Pancreas (tissue), 10 donors: ENCODE measurements around the gene MAPKAP1. TPM values are rescaled to one million over a fixed set of nuclear protein-coding genes. Genes with fewer than 3 reads are reported as not detected.

Experiments used
- ATAC-seq, 4 donors: fragments of 200-7000 bp; cut with Tn5 transposase; one replicate each; pipeline versions ENCODE4 v1.8.0 to v1.9.1; 2020; ENCODE audit warnings: mild to moderate bottlenecking in 4 of 4, moderate library complexity in 4 of 4
- DNase-seq, 6 donors: peaks; one replicate each; pipeline ENCODE4 v3.0.0-alpha.2; 2020
- FAIRE-seq: peaks from 2 replicates; lab custom pipeline; 2012; peaks lifted over from hg19 to GRCh38; lab: Jason Lieb, UNC
- H3K27ac ChIP-seq, 4 donors: fragments of 200-600 bp; sonication (generic); 1 replicate in 3 of 4; 2 replicates in 1 of 4; pipeline versions ENCODE4 v1.5.0 to v1.8.0; 2020
- H3K27me3 ChIP-seq, 4 donors: fragments of 200-600 bp; one replicate each; pipeline ENCODE4 v1.8.0; 2021
- H3K36me3 ChIP-seq, 3 donors: fragments of 200-600 bp; sonication (generic) in 1 of 3; one replicate each; pipeline versions ENCODE4 v1.5.0 to v1.8.0; 2020 to 2021
- H3K4me1 ChIP-seq, 3 donors: fragments of 200-600 bp; one replicate each; pipeline ENCODE4 v1.8.0; 2021
- H3K4me3 ChIP-seq, 4 donors: fragments of 200-600 bp; sonication (generic) in 2 of 4; one replicate each; pipeline versions ENCODE4 v1.5.0 to v1.8.0; 2020 to 2021
- H3K9me3 ChIP-seq, 4 donors: fragments of 200-600 bp; one replicate each; pipeline ENCODE4 v1.8.0; 2021
- CTCF ChIP-seq, 4 donors: fragments of 200-600 bp; sonication (generic) in 3 of 4; IDR thresholded peaks; one replicate each; pipeline versions ENCODE4 v1.5.0 to v1.8.0; 2021; ENCODE audit warnings: antibody characterized with exemption in 4 of 4
- WGBS, 2 donors: extraction: QIAGEN DNeasy Blood & Tissue Kit; methylation state at CpG; one replicate each; pipeline ENCODE4 v1.1.7; 2013; 5-methylcytosine and 5-hydroxymethylcytosine counted together
- intact Hi-C, 3 donors: fragments of 100-400 bp; cut with DNase I; formaldehyde crosslinking; loops; one replicate each; pipeline versions ENCODE4 v1.11.1 to v1.14.2; 2022
- polyA plus RNA-seq, 2 donors: library from polyadenylated mRNA; stranded (reverse); fragments of 200-250 nt; gene quantifications; one replicate each; pipeline ENCODE4 v1.2.3, GENCODE V29; 2013
- total RNA-seq, 6 donors: library from RNA; stranded (reverse); fragmentation: NEBNext Ultra II Directional in 4 of 6; extraction: Animal tissue kit (Norgen Biotek cat#: 25700) in 4 of 6; gene quantifications; one replicate each; pipeline versions ENCODE4 v1.2.1 to v1.2.4, GENCODE V29; 2021 to 2023
- donor health status: healthy with polysubstance abuse.
- donor health status: DM: no; HTN: no; CAD: no; lungs with moderate emphysema.
- donor health status: DM: no; HTN: no; CAD: no.
- donor health status: control.
- donor health status: control.
- donor health status: Bipolar disorder and iron deficiency.
- donor health status: DM: yes; HTN: yes; CAD: no.
- donor health status: DM: no; HTN: no; CAD: no.
- donor health status: DM: no; HTN: no; CAD: no.
- donor health status: DM: yes; HTN: yes; CAD: no.

Gene MAPKAP1
- total and polyA plus RNA-seq, 8 donors: 18.7 to 42.0 (median 30.4) TPM

- no peaks in the 10 kb centered on the region for H3K36me3 ChIP-seq
- DNase-seq (no peak), FAIRE-seq (no peak), ATAC-seq (no peak)
- H3K9me3 ChIP-seq: no peaks in the 10 kb centered on the region
- no peaks in the 10 kb centered on the region for H3K4me1 ChIP-seq
- intact Hi-C loops: no loop called here
- no peak for TF ChIP-seq CTCF (IDR thresholded peaks at IDR 0.05)
- no peaks in the 10 kb centered on the region for H3K27me3 ChIP-seq
- H3K4me3 ChIP-seq: no peak overlapping the region
- no peak overlapping the region for H3K27ac ChIP-seq
- 66 to 75% methylated on average over 5 of the region's 5 CpGs for WGBS, 2 donors
Measured at GRCh38 chr9:125743682-125744428, 36.8 kb upstream of the MAPKAP1 start.

- H3K27ac ChIP-seq: no peak overlapping the region
- no peaks in the 10 kb centered on the region for H3K9me3 ChIP-seq
- H3K27me3 ChIP-seq: no peaks in the 10 kb centered on the region
- H3K4me3 ChIP-seq: no peak overlapping the region
- ATAC-seq: no peak
- no peak for TF ChIP-seq CTCF (IDR thresholded peaks at IDR 0.05)
- 68 to 72% methylated on average over 3 of the region's 3 CpGs for WGBS, 2 donors
- no peaks in the 10 kb centered on the region for H3K36me3 ChIP-seq
- no peak for FAIRE-seq
- DNase-seq: no peak
- intact Hi-C loops: no loop called here
- no peaks in the 10 kb centered on the region for H3K4me1 ChIP-seq
Measured at GRCh38 chr9:125742657-125743056, 35.6 kb upstream of the MAPKAP1 start.

GRCh38 chr9:125739436-125739835, 32.4 kb upstream of the MAPKAP1 start:
- Histone ChIP-seq H3K36me3 (no peaks in the 10 kb centered on the region), H3K9me3 (no peaks in the 10 kb centered on the region), H3K27ac (no peak overlapping the region), H3K4me1 (no peaks in the 10 kb centered on the region), H3K4me3 (no peak overlapping the region), H3K27me3 (no peaks in the 10 kb centered on the region)
- intact Hi-C loops: no loop called here
- DNase-seq: no peak
- 70 to 71% methylated on average over 3 of the region's 3 CpGs for WGBS, 2 donors
- no peak for TF ChIP-seq CTCF (IDR thresholded peaks at IDR 0.05)
- no peak for FAIRE-seq
- no peak for ATAC-seq

- H3K27ac ChIP-seq: no peak overlapping the region
- ATAC-seq (no peak), DNase-seq (no peak), FAIRE-seq (no peak)
- H3K4me3 ChIP-seq: no peak overlapping the region
- intact Hi-C loops: no loop called here
- no peaks in the 10 kb centered on the region for H3K27me3 ChIP-seq
- no peaks in the 10 kb centered on the region for H3K9me3 ChIP-seq
- no peaks in the 10 kb centered on the region for H3K4me1 ChIP-seq
- no peak for TF ChIP-seq CTCF (IDR thresholded peaks at IDR 0.05)
- 97% methylated on average over 2 of the region's 2 CpGs for WGBS, 2 donors
- H3K36me3 ChIP-seq: no peaks in the 10 kb centered on the region
Measured at GRCh38 chr9:125732562-125732961, 25.6 kb upstream of the MAPKAP1 start.

GRCh38 chr9:125730168-125730567, 23.2 kb upstream of the MAPKAP1 start:
- ATAC-seq: no peak
- intact Hi-C loops: no loop called here

More at GRCh38 chr9:125730168-125730567, 23.2 kb upstream of the MAPKAP1 start:
- Histone ChIP-seq H3K27ac (no peak overlapping the region), H3K27me3 (no peaks in the 10 kb centered on the region), H3K36me3 (no peaks in the 10 kb centered on the region), H3K4me1 (no peaks in the 10 kb centered on the region), H3K4me3 (no peak overlapping the region), H3K9me3 (no peaks in the 10 kb centered on the region)
- FAIRE-seq: no peak
- no peak for DNase-seq
- 83 to 88% methylated on average over 2 of the region's 2 CpGs for WGBS, 2 donors
- TF ChIP-seq CTCF (IDR thresholded peaks at IDR 0.05): no peak
